Psoas muscle (tissue), 8 donors: ENCODE data around the gene KCNMA1. TPM values are rescaled to one million over a fixed set of nuclear protein-coding genes. Genes with fewer than 3 reads are reported as not detected.

ENCODE experiments used
- ATAC-seq, 4 donors: fragments of 200-7000 bp; cut with Tn5 transposase; one replicate each; pipeline ENCODE4 v1.9.1; 2020; ENCODE audit warnings: moderate library complexity in 3 of 4, mild to moderate bottlenecking in 2 of 4
- DNase-seq, 2 donors: peaks; one replicate each; pipeline ENCODE4 v3.0.0-alpha.2; 2020
- H3K27ac ChIP-seq: fragments of 200-600 bp; one replicate; pipeline ENCODE4 v1.8.0; 2022
- H3K27me3 ChIP-seq, 3 donors: fragments of 200-600 bp in 1 of 3; one replicate each; pipeline versions ENCODE4 v1.6.1 to v1.8.0; 2013 to 2022; ENCODE audit warnings: low read length in 2 of 3, mild to moderate bottlenecking in 2 of 3, moderate library complexity in 1 of 3; ENCODE audit not compliant: insufficient read depth in 3 of 3
- H3K36me3 ChIP-seq, 2 donors: fragments of 200-600 bp in 1 of 2; one replicate each; pipeline versions ENCODE4 v1.6.1 to v1.8.0; 2013 to 2022; ENCODE audit warnings: low read depth in 1 of 2, mild to moderate bottlenecking in 1 of 2, moderate library complexity in 1 of 2; ENCODE audit not compliant: insufficient read depth in 1 of 2
- H3K4me1 ChIP-seq: fragments of 200-600 bp; one replicate; pipeline ENCODE4 v1.8.0; 2022
- H3K4me3 ChIP-seq: fragments of 200-600 bp; one replicate; pipeline ENCODE4 v1.8.0; 2022; ENCODE audit warnings: mild to moderate bottlenecking
- H3K9me3 ChIP-seq: fragments of 200-600 bp; one replicate; pipeline ENCODE4 v1.8.0; 2022
- CTCF ChIP-seq: fragments of 200-600 bp; IDR thresholded peaks from one replicate; pipeline ENCODE4 v1.8.0; 2022; ENCODE audit warnings: antibody characterized with exemption
- WGBS, 3 donors: extraction: QIAGEN DNeasy Blood & Tissue Kit; methylation state at CpG; one replicate each; pipeline versions ENCODE4 v1.1.6 to v1.1.7; 2013; 5-methylcytosine and 5-hydroxymethylcytosine counted together
- intact Hi-C, 2 donors: fragments of 100-400 bp; cut with DNase I; formaldehyde crosslinking; loops; one replicate each; pipeline versions ENCODE4 v1.11.0 to v1.14.2; 2022
- polyA plus RNA-seq, 3 donors: library from polyadenylated mRNA; stranded (reverse); fragments of 200-250 nt; gene quantifications; one replicate each; pipeline ENCODE4 v1.2.3, GENCODE V29; 2013
- total RNA-seq, 4 donors: library from RNA; stranded (reverse); fragmentation: NEBNext Ultra II Directional in 2 of 4; extraction: Animal tissue kit (Norgen Biotek cat#: 25700) in 2 of 4; gene quantifications; one replicate each; pipeline versions ENCODE4 v1.2.1 to v1.2.4, GENCODE V29; 2021 to 2023
- donor health status: healthy with polysubstance abuse.
- donor health status: DM: no; HTN: no; CAD: no; lungs with moderate emphysema.
- donor health status: Bipolar disorder and iron deficiency.
- donor health status: healthy.
- donor health status: DM: yes; HTN: yes; CAD: no.
- donor health status: DM: no; HTN: no; CAD: no.
- donor health status: DM: no; HTN: no; CAD: no.
- donor health status: DM: yes; HTN: yes; CAD: no.

KCNMA1 gene
- total and polyA plus RNA-seq, 7 donors, result 7.9 to 53.0 (median 41.9) TPM

DNA sequence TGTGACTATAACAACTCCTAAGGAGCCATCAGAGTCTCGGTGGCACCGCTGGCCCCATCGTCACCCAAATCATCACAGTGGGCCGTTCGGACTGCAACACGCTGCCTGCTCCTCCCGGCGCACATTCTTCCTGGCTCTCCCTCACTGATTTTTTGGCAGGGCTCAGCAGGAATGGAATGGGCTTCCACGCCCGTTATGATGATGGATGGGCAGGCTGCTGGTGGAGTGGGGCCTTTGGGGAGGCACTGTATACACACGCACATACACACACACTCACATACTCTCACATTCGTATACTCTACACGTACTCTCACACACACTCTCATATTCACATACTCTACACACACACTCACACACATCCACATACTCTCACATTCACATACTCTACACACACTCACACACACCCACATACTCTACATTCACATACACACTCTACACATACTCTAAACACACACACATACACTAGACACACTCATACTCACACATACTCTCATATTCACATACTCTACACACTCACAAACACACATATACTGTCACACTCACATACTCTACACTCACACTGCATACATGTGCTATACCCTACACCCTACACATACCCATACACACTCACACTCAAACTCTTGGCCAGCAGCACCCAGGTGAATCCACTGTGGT lies 99.8 kb downstream of the KCNMA1 start:
- DNase-seq (no peak), ATAC-seq (peak; percentile 28 to 72 (median 64))
- 27 to 53% (median 34%) methylated on average over 13 of the region's 13 CpGs for WGBS, 3 donors
- intact Hi-C loops, result no loop called here
- no peaks in the 10 kb centered on the region for H3K9me3 ChIP-seq
- H3K36me3 ChIP-seq, result no peaks in the 10 kb centered on the region
- TF ChIP-seq CTCF, result no peak
- H3K4me1 ChIP-seq, result peaks cover 14% of the 10 kb centered on the region
- peaks cover 0 to 4% (median 0%) of the 10 kb centered on the region in 3 donors for H3K27me3 ChIP-seq
- no peak overlapping the region for H3K4me3 ChIP-seq
- no peak overlapping the region for H3K27ac ChIP-seq

DNA sequence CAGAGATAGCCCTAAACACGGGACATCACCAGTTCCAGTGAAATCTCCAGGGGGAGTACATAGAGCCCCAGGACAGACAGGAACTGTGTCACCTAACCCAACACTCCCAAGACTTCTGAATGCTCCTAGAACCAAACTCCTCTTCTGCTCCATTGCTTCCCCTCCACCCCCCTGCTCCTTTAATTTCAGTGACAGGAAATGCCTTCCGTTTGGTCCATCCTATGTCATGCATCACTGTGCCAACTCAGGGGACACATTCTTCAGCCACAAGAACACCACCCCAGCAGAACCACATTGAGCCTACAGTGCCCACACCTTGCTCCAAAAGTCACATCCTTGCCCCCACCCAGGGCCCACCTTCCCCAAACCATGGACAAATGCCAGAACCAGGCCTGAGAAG lies 100.5 kb downstream of the KCNMA1 start:
- Histone ChIP-seq H3K36me3 (no peaks in the 10 kb centered on the region), H3K4me1 (peaks cover 21% of the 10 kb centered on the region), H3K27ac (no peak overlapping the region), H3K27me3 (peaks cover 0 to 4% (median 0%) of the 10 kb centered on the region in 3 donors), H3K4me3 (no peak overlapping the region), H3K9me3 (no peaks in the 10 kb centered on the region)
- whole genome bisulfite sequencing, 3 donors, result 71 to 79% (median 77%) methylated on average over 2 of the region's 2 CpGs
- no peak for TF ChIP-seq CTCF
- no peak for DNase-seq
- intact Hi-C loops, result no loop called here
- no peak for ATAC-seq

DNA sequence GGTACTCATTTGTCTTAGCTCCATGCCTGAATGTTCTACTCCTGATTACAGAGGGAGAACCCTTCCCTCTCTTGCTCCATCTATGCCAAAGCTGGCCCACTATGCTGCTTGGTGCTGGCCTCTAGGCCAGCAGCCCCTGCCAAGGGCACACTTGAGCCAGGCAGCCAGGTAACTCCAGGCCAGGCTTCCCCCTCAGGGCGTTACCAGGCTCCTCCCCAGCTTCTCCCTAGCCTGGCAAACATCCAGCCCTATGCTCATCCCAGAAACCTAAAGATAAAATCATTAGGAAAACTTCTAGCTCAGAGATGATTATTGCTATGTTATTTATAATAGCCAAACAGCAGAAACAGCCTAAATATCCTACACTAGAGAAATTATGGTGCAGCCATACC lies 103.7 kb downstream of the KCNMA1 start:
- 10 to 25% (median 15%) methylated on average over 1 of the region's 1 CpG for WGBS, 3 donors
- H3K27ac ChIP-seq, result no peak overlapping the region

GRCh38 chr10:77533146-77533886 lies 104.3 kb downstream of the KCNMA1 start:
- Histone ChIP-seq H3K9me3 (no peaks in the 10 kb centered on the region), H3K27ac (no peak overlapping the region), H3K27me3 (peaks cover 0 to 4% (median 0%) of the 10 kb centered on the region in 3 donors), H3K4me3 (no peak overlapping the region), H3K4me1 (peaks cover 45% of the 10 kb centered on the region), H3K36me3 (no peaks in the 10 kb centered on the region)
- WGBS, 3 donors, result 56 to 74% (median 61%) methylated on average over 6 of the region's 6 CpGs
- DNase-seq (no peak), ATAC-seq (peak in 3 of 4 donors; percentile 18 to 27 (median 19))
- intact Hi-C loops, result no loop called here
- TF ChIP-seq CTCF, result no peak

More for the DNA sequence above, 103.7 kb downstream of the KCNMA1 start:
- DNase-seq (no peak), ATAC-seq (peak in 2 of 4 donors; percentile 23 to 31)
- peaks cover 0 to 4% (median 0%) of the 10 kb centered on the region in 3 donors for H3K27me3 ChIP-seq
- no peak for TF ChIP-seq CTCF
- no peak overlapping the region for H3K4me3 ChIP-seq
- intact Hi-C loops, result no loop called here
- H3K9me3 ChIP-seq, result no peaks in the 10 kb centered on the region
- no peaks in the 10 kb centered on the region for H3K36me3 ChIP-seq
- H3K4me1 ChIP-seq, result peaks cover 45% of the 10 kb centered on the region
